Astrocyte of the cerebellum (primary cell): ENCODE data around the gene AKR1A1.

Source experiments
- DNase-seq: peaks from one replicate; pipeline ENCODE4 v3.0.0-alpha.2; 2011; ENCODE audit warnings: low read depth
- H3K4me3 ChIP-seq: 2 replicates; pipeline ENCODE4 v1.5.1; 2011; ENCODE audit warnings: mild to moderate bottlenecking, low read depth, low read length, moderate library complexity
- CTCF ChIP-seq: IDR thresholded peaks from 2 replicates; pipeline ENCODE4 v1.5.1; 2012; ENCODE audit warnings: low read length, low read depth, moderate library complexity, mild to moderate bottlenecking; ENCODE audit errors: missing control alignments
- in situ Hi-C: cut with HindIII; loops from 2 replicates; pipeline ENCODE4 v1.10.0; 2017; ENCODE audit warnings: low sequenced_read_pairs

The AKR1A1 gene

GRCh38 chr1:45550401-45551351 lies at the start of gene AKR1A1:
Gene AKR1A1, plus strand, starts transcription at chr1:45550826. Its CDS starts 10,969 bp downstream, at chr1:45561795.
- H3K4me3 ChIP-seq: peak within 1 kb of the TSS; percentile 84
- in situ Hi-C loops: no loop called here
- DNase-seq: peak; percentile 27
- TF ChIP-seq CTCF: no peak

GRCh38 chr1:45501505-45501859 lies 49.1 kb upstream of the AKR1A1 start:
- no peak for TF ChIP-seq CTCF
- DNase-seq: no peak
- no peak overlapping the region for H3K4me3 ChIP-seq
- in situ Hi-C loops: no loop called here

GRCh38 chr1:45503462-45504360 lies 46.9 kb upstream of the AKR1A1 start:
- no peak for DNase-seq
- no peak overlapping the region for H3K4me3 ChIP-seq
- in situ Hi-C loops: no loop called here
- TF ChIP-seq CTCF: no peak

- in situ Hi-C loops: no loop called here
- DNase-seq: no peak
Observed at GRCh38 chr1:45507195-45507594, 43.4 kb upstream of the AKR1A1 start.

GRCh38 chr1:45507893-45508292 lies 42.7 kb upstream of the AKR1A1 start:
- DNase-seq: no peak
- no peak for TF ChIP-seq CTCF
- no peak overlapping the region for H3K4me3 ChIP-seq
- in situ Hi-C loops: no loop called here

More at GRCh38 chr1:45507195-45507594, 43.4 kb upstream of the AKR1A1 start:
- no peak for TF ChIP-seq CTCF
- H3K4me3 ChIP-seq: no peak overlapping the region

- in situ Hi-C loops: no loop called here
- no peak overlapping the region for H3K4me3 ChIP-seq
- no peak for DNase-seq
- TF ChIP-seq CTCF: peak; percentile 7
Observed at GRCh38 chr1:45508295-45509151, 42.1 kb upstream of the AKR1A1 start.
